MCF 10A (cell line): ENCODE measurements around the gene NGB. TPM values are rescaled to one million over a fixed set of nuclear protein-coding genes. Genes with fewer than 3 reads are reported as not detected.

Source experiments
- BruUV-seq: library from RNA; stranded (reverse); fragments of 400-500 nt; replicated peaks from 2 replicates; lab custom pipeline; 2021; lab: Mats Ljungman, UMichigan
- CTCF ChIA-PET: fragments of 300-600 bp; sonication (Branson Sonifier 250); formaldehyde crosslinking; extraction: SDS; loops from one replicate; lab custom pipeline; 2021; ENCODE audit warnings: antibody characterized with exemption, inconsistent platforms; lab: Yijun Ruan, JAX
- POLR2A ChIA-PET: fragments of 300-600, 350-650 bp; sonication (Branson Sonifier 250); formaldehyde crosslinking; extraction: SDS; loops from one replicate; lab custom pipeline; 2020; ENCODE audit warnings: antibody characterized with exemption, inconsistent platforms; lab: Yijun Ruan, JAX
- DNase-seq: peaks from one replicate; pipeline ENCODE4 v3.0.0-alpha.2; 2018; ENCODE audit not compliant: unreplicated experiment
- H3K27ac Mint-ChIP-seq: one replicate; pipeline ENCODE4 v1.8.0; 2022; ENCODE audit warnings: mild to moderate bottlenecking, low read depth, mixed read lengths; ENCODE audit not compliant: unreplicated experiment
- H3K27me3 Mint-ChIP-seq: one replicate; pipeline ENCODE4 v1.8.0; 2022; ENCODE audit warnings: mixed read lengths; ENCODE audit not compliant: insufficient read depth, unreplicated experiment
- H3K36me3 Mint-ChIP-seq: one replicate; pipeline ENCODE4 v1.8.0; 2022; ENCODE audit warnings: mild to moderate bottlenecking, moderate library complexity, mixed read lengths; ENCODE audit not compliant: insufficient read depth, unreplicated experiment
- H3K4me1 Mint-ChIP-seq: one replicate; pipeline ENCODE4 v1.8.0; 2022; ENCODE audit warnings: mixed read lengths; ENCODE audit not compliant: insufficient read depth, unreplicated experiment
- H3K4me3 Mint-ChIP-seq: one replicate; pipeline ENCODE4 v1.8.0; 2022; ENCODE audit warnings: mild to moderate bottlenecking, moderate library complexity, mixed read lengths; ENCODE audit not compliant: unreplicated experiment
- H3K9me3 Mint-ChIP-seq: one replicate; pipeline ENCODE4 v1.8.0; 2022; ENCODE audit warnings: mixed read lengths; ENCODE audit not compliant: unreplicated experiment
- CTCF ChIP-seq: fragments of 200-600 bp; IDR thresholded peaks from one replicate; pipeline ENCODE4 v1.8.0; 2022; ENCODE audit warnings: antibody characterized with exemption, mild to moderate bottlenecking; ENCODE audit not compliant: unreplicated experiment
- intact Hi-C: fragments of 100-400 bp; cut with micrococcal nuclease; formaldehyde crosslinking; loops from 2 replicates; pipeline ENCODE4 v1.14.1; 2022
- total RNA-seq: library from RNA; stranded (reverse); gene quantifications from 2 replicates; pipeline ENCODE4 v1.2.3, GENCODE V29; 2022

NGB gene
- total RNA-seq, 1 experiment from 2014 or later = not detected

- intact Hi-C loops = loop anchor here (5.0 kb wide), 1 partner anchor 234 kb away; no protein-coding TSS in a partner anchor
- BruUV-seq = no TSS peak
Measured at GRCh38 chr14:77318006-77318553, 47.1 kb upstream of the NGB start.

GRCh38 chr14:77316872-77317301 is 45.9 kb upstream of the NGB start:
- ChIA-PET CTCF (interaction anchor here (0.5 to 6.9 kb wide), 30 partner anchors 10 to 449 kb away, joined by 3 to 264 read pairs (median 6); partner anchors contain the start of gene TMEM63C), POLR2A (interaction anchor here (0.9 to 6.6 kb wide), 6 partner anchors 14 to 283 kb away, joined by 3 to 108 read pairs (median 4); partner anchors contain the start of gene VIPAS39)
- intact Hi-C loops = loop anchor here (1.0 to 5.0 kb wide), 3 partner anchors 16 to 235 kb away; no protein-coding TSS in a partner anchor
- H3K4me3 Mint-ChIP-seq = no peak overlapping the region
- H3K27me3 Mint-ChIP-seq = no peaks in the 10 kb centered on the region
- H3K27ac Mint-ChIP-seq = no peak overlapping the region
- peak; percentile 81 for DNase-seq
- no peak for TF ChIP-seq CTCF
- H3K9me3 Mint-ChIP-seq = no peaks in the 10 kb centered on the region
- H3K4me1 Mint-ChIP-seq = peaks cover 47% of the 10 kb centered on the region
- no TSS peak for BruUV-seq
- H3K36me3 Mint-ChIP-seq = no peaks in the 10 kb centered on the region

More at GRCh38 chr14:77318006-77318553, 47.1 kb upstream of the NGB start:
- H3K27ac Mint-ChIP-seq = no peak overlapping the region
- no peaks in the 10 kb centered on the region for H3K36me3 Mint-ChIP-seq
- H3K27me3 Mint-ChIP-seq = no peaks in the 10 kb centered on the region
- no peaks in the 10 kb centered on the region for H3K9me3 Mint-ChIP-seq
- DNase-seq = no peak
- peaks cover 46% of the 10 kb centered on the region for H3K4me1 Mint-ChIP-seq
- CTCF ChIA-PET = interaction anchor here (3.1 to 6.9 kb wide), 2 partner anchors 17 kb away, joined by 10 to 264 read pairs; no protein-coding TSS in a partner anchor
- no peak overlapping the region for H3K4me3 Mint-ChIP-seq
- POLR2A ChIA-PET = interaction anchor here (0.6 kb wide), 1 partner anchor 15 kb away, joined by 3 read pairs; no protein-coding TSS in a partner anchor
- TF ChIP-seq CTCF = no peak

GRCh38 chr14:77316195-77316505 is 45.1 kb upstream of the NGB start:
- Mint-ChIP-seq H3K4me3 (no peak overlapping the region), H3K9me3 (no peaks in the 10 kb centered on the region), H3K36me3 (no peaks in the 10 kb centered on the region), H3K27me3 (no peaks in the 10 kb centered on the region), H3K27ac (no peak overlapping the region), H3K4me1 (peaks cover 53% of the 10 kb centered on the region)
- ChIA-PET POLR2A (interaction anchor here (0.7 to 6.6 kb wide), 11 partner anchors 13 to 282 kb away, joined by 3 to 108 read pairs (median 4); partner anchors contain the start of genes SAMD15, TMED8 and VIPAS39), CTCF (interaction anchor here (0.5 to 6.9 kb wide), 44 partner anchors 9 to 448 kb away, joined by 3 to 264 read pairs (median 5); partner anchors contain the start of gene TMEM63C)
- TF ChIP-seq CTCF = no peak
- no peak for DNase-seq
- intact Hi-C loops = loop anchor here (1.0 to 5.0 kb wide), 3 partner anchors 15 to 236 kb away; no protein-coding TSS in a partner anchor
- no TSS peak for BruUV-seq
